Right lobe of liver (tissue), 6 donors: ENCODE results near the gene CADPS. TPM values are rescaled to one million over a fixed set of nuclear protein-coding genes. Genes with fewer than 3 reads are reported as not detected.
A peak's percentile ranks its signal among the peaks of the same experiment; 100 is the strongest.

Source experiments
- ATAC-seq, 4 donors: fragments of 200-7000 bp; cut with Tn5 transposase; one replicate each; pipeline ENCODE4 v1.9.1; 2020; ENCODE audit warnings: mild to moderate bottlenecking in 4 of 4, moderate library complexity in 4 of 4
- DNase-seq, 3 donors: peaks; one replicate each; pipeline ENCODE4 v3.0.0-alpha.2; 2020
- H3K27ac ChIP-seq, 3 donors: fragments of 200-600 bp; one replicate each; pipeline ENCODE4 v1.8.0; 2022
- H3K27me3 ChIP-seq, 2 donors: fragments of 200-600 bp; one replicate each; pipeline ENCODE4 v1.8.0; 2022
- H3K36me3 ChIP-seq, 4 donors: fragments of 200-600 bp; sonication (generic) in 1 of 4; one replicate each; pipeline versions ENCODE4 v1.5.1 to v1.8.0; 2017 to 2022; ENCODE audit warnings: control low read depth in 1 of 4
- H3K4me1 ChIP-seq, 4 donors: fragments of 200-600 bp; sonication (generic) in 1 of 4; one replicate each; pipeline versions ENCODE4 v1.5.1 to v1.8.0; 2017 to 2022; ENCODE audit warnings: control low read depth in 1 of 4
- H3K4me3 ChIP-seq, 3 donors: fragments of 200-600 bp; one replicate each; pipeline ENCODE4 v1.8.0; 2022
- H3K9me3 ChIP-seq, 4 donors: fragments of 200-600 bp; sonication (generic) in 1 of 4; one replicate each; pipeline versions ENCODE4 v1.5.1 to v1.8.0; 2017 to 2022; ENCODE audit warnings: control low read depth in 1 of 4
- POLR2A ChIP-seq: fragments of 450-650 bp; IDR thresholded peaks from one replicate; pipeline ENCODE4 v1.6.1; 2017; ENCODE audit warnings: antibody characterized with exemption, mild to moderate bottlenecking
- WGBS: methylation state at CpG from one replicate; pipeline ENCODE4 v1.1.6; 2018; ENCODE audit warnings: low coverage, low lambda C conversion rate; ENCODE audit not compliant: insufficient coverage; ENCODE audit errors: missing lambda C conversion rate; 5-methylcytosine and 5-hydroxymethylcytosine counted together
- intact Hi-C, 2 donors: fragments of 100-400 bp; cut with DNase I; formaldehyde crosslinking; loops; one replicate each; pipeline versions ENCODE4 v1.11.2 to v1.14.1; 2022
- total RNA-seq, 6 experiments: library from RNA; depleted of rRNA in 2 of 6; stranded (reverse); fragments of >200 nt in 2 of 6; fragmentation: NEBNext Ultra II Directional in 3 of 6; extraction: Animal tissue kit (Norgen Biotek cat#: 25700) in 3 of 6; gene quantifications; one replicate each; pipeline versions ENCODE4 v1.1.0 to v1.2.4, GENCODE V29; 2016 to 2023
- TF ChIP-seq, protein P1 (sequence below), 4 donors: fragments of 200-600 bp in 3 of 4; fragments of 450-650 bp in 1 of 4; IDR thresholded peaks; one replicate each; pipeline versions ENCODE4 v1.5.1 to v1.8.0; 2016 to 2022; ENCODE audit warnings: antibody characterized with exemption in 4 of 4, mild to moderate bottlenecking in 2 of 4
- donor health status: DM: no; HTN: yes; CAD: no.
- donor health status: DM: no; HTN: no; CAD: no.
- donor health status: DM: no; HTN: no; CAD: no.
- donor health status: DM: no; HTN: yes; CAD: no.
- donor health status: DM: no; HTN: yes; CAD: no.

Gene CADPS
- total RNA-seq, 6 experiments from 2014 or later = 0.06 to 0.98 TPM; not detected in 4

GRCh38 chr3:62566022-62566557 is 309.1 kb downstream of the CADPS start:
- Histone ChIP-seq H3K4me1 (no peaks in the 10 kb centered on the region), H3K9me3 (no peaks in the 10 kb centered on the region), H3K4me3 (no peak overlapping the region), H3K27ac (no peak overlapping the region), H3K36me3 (no peaks in the 10 kb centered on the region), H3K27me3 (no peaks in the 10 kb centered on the region)
- intact Hi-C loops = no loop called here
- DNase-seq (no peak), ATAC-seq (no peak)
- no peak for TF ChIP-seq POLR2A
- TF ChIP-seq, protein P1, sequence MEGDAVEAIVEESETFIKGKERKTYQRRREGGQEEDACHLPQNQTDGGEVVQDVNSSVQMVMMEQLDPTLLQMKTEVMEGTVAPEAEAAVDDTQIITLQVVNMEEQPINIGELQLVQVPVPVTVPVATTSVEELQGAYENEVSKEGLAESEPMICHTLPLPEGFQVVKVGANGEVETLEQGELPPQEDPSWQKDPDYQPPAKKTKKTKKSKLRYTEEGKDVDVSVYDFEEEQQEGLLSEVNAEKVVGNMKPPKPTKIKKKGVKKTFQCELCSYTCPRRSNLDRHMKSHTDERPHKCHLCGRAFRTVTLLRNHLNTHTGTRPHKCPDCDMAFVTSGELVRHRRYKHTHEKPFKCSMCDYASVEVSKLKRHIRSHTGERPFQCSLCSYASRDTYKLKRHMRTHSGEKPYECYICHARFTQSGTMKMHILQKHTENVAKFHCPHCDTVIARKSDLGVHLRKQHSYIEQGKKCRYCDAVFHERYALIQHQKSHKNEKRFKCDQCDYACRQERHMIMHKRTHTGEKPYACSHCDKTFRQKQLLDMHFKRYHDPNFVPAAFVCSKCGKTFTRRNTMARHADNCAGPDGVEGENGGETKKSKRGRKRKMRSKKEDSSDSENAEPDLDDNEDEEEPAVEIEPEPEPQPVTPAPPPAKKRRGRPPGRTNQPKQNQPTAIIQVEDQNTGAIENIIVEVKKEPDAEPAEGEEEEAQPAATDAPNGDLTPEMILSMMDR (IDR thresholded peaks at IDR 0.05) = no peak
- 57% methylated on average over 6 of the region's 6 CpGs for WGBS

GRCh38 chr3:62562596-62562995 is 312.6 kb downstream of the CADPS start:
- no peaks in the 10 kb centered on the region for H3K36me3 ChIP-seq
- DNase-seq (no peak), ATAC-seq (no peak)
- intact Hi-C loops = no loop called here
- no peak for TF ChIP-seq POLR2A
- TF ChIP-seq, protein P1 (IDR thresholded peaks at IDR 0.05) = no peak
- no peaks in the 10 kb centered on the region for H3K4me1 ChIP-seq
- no peaks in the 10 kb centered on the region for H3K9me3 ChIP-seq
- no peak overlapping the region for H3K4me3 ChIP-seq
- H3K27me3 ChIP-seq = no peaks in the 10 kb centered on the region
- H3K27ac ChIP-seq = no peak overlapping the region

- Histone ChIP-seq H3K4me3 (no peak overlapping the region), H3K27ac (no peak overlapping the region), H3K36me3 (no peaks in the 10 kb centered on the region), H3K27me3 (no peaks in the 10 kb centered on the region), H3K9me3 (no peaks in the 10 kb centered on the region), H3K4me1 (no peaks in the 10 kb centered on the region)
- 46% methylated on average over 2 of the region's 2 CpGs for WGBS
- DNase-seq (no peak), ATAC-seq (no peak)
- intact Hi-C loops = no loop called here
- TF ChIP-seq POLR2A = no peak
- TF ChIP-seq, protein P1 (IDR thresholded peaks at IDR 0.05) = no peak
Observed at GRCh38 chr3:62562017-62562416, 313.2 kb downstream of the CADPS start.

GRCh38 chr3:62559831-62560445 is 315.3 kb downstream of the CADPS start:
- TF ChIP-seq, protein P1 (IDR thresholded peaks at IDR 0.05) = peak in 3 of 4 donors; percentile 41 to 52 (median 46)
- no peak for TF ChIP-seq POLR2A
- intact Hi-C loops = loop anchor here in 1 of 2 donors (10.0 kb wide), 1 partner anchor 215 kb away; no protein-coding TSS in a partner anchor
- Histone ChIP-seq H3K27ac (no peak overlapping the region), H3K9me3 (no peaks in the 10 kb centered on the region), H3K36me3 (no peaks in the 10 kb centered on the region), H3K27me3 (no peaks in the 10 kb centered on the region), H3K4me1 (no peaks in the 10 kb centered on the region), H3K4me3 (no peak overlapping the region)
- no peak for DNase-seq
- peak in 3 of 4 donors; percentile 36 to 48 (median 44) for ATAC-seq
- WGBS = 29% methylated on average over 2 of the region's 2 CpGs
